ENCODE data around the gene NETO2.
"Not testable (repeated sequence)": the region's sequence is repeated elsewhere in the genome, so short reads cannot be mapped to it uniquely, and the experiment has no call there.

Gene NETO2

GRCh38 chr16:47065766-47066688, 77.7 kb downstream of the NETO2 start:
- no peak for DNase-seq (ENCODE audit: low spot score)

GRCh38 chr16:47064775-47065174, 79.0 kb downstream of the NETO2 start:
- DNase-seq (ENCODE audit: low spot score) = no peak

- no peak for DNase-seq (ENCODE audit: low spot score)
Observed at GRCh38 chr16:47063011-47063724, 80.6 kb downstream of the NETO2 start.

GRCh38 chr16:47061204-47061603, 82.5 kb downstream of the NETO2 start:
- DNase-seq (ENCODE audit: low spot score) = no peak

- DNase-seq (ENCODE audit: low spot score) = no peak
Observed at GRCh38 chr16:47060596-47060995, 83.1 kb downstream of the NETO2 start.

GRCh38 chr16:47059991-47060390, 83.8 kb downstream of the NETO2 start:
- no peak for DNase-seq (ENCODE audit: low spot score)

GRCh38 chr16:47059130-47059529, 84.6 kb downstream of the NETO2 start:
- DNase-seq (ENCODE audit: low spot score) = not testable (repeated sequence)

GRCh38 chr16:47058295-47059086, 85.3 kb downstream of the NETO2 start:
- no peak for DNase-seq (ENCODE audit: low spot score)

- DNase-seq (ENCODE audit: low spot score) = no peak
Observed at GRCh38 chr16:47057630-47057993, 86.1 kb downstream of the NETO2 start.

- DNase-seq (ENCODE audit: low spot score) = no peak
Observed at GRCh38 chr16:47056688-47057629, 86.8 kb downstream of the NETO2 start.

GRCh38 chr16:47056061-47056460, 87.7 kb downstream of the NETO2 start:
- not testable (repeated sequence) for DNase-seq (ENCODE audit: low spot score)

- no peak for DNase-seq (ENCODE audit: low spot score)
Observed at GRCh38 chr16:47055136-47055885, 88.4 kb downstream of the NETO2 start.

- DNase-seq (ENCODE audit: low spot score) = no peak
Observed at GRCh38 chr16:47054306-47054705, 89.4 kb downstream of the NETO2 start.

GRCh38 chr16:47053895-47054294, 89.8 kb downstream of the NETO2 start:
- no peak for DNase-seq (ENCODE audit: low spot score)

GRCh38 chr16:47052666-47053640, 90.8 kb downstream of the NETO2 start:
- DNase-seq (ENCODE audit: low spot score) = no peak

GRCh38 chr16:47051031-47051430, 92.7 kb downstream of the NETO2 start:
- no peak for DNase-seq (ENCODE audit: low spot score)

- DNase-seq (ENCODE audit: low spot score) = no peak
Observed at GRCh38 chr16:47049901-47050583, 93.7 kb downstream of the NETO2 start.

GRCh38 chr16:47047524-47048203, 96.1 kb downstream of the NETO2 start:
- no peak for DNase-seq (ENCODE audit: low spot score)
